ENCODE results near the gene TTC9C.
A peak's percentile ranks its signal among the peaks of the same experiment; 100 is the strongest.

TTC9C gene

DNA sequence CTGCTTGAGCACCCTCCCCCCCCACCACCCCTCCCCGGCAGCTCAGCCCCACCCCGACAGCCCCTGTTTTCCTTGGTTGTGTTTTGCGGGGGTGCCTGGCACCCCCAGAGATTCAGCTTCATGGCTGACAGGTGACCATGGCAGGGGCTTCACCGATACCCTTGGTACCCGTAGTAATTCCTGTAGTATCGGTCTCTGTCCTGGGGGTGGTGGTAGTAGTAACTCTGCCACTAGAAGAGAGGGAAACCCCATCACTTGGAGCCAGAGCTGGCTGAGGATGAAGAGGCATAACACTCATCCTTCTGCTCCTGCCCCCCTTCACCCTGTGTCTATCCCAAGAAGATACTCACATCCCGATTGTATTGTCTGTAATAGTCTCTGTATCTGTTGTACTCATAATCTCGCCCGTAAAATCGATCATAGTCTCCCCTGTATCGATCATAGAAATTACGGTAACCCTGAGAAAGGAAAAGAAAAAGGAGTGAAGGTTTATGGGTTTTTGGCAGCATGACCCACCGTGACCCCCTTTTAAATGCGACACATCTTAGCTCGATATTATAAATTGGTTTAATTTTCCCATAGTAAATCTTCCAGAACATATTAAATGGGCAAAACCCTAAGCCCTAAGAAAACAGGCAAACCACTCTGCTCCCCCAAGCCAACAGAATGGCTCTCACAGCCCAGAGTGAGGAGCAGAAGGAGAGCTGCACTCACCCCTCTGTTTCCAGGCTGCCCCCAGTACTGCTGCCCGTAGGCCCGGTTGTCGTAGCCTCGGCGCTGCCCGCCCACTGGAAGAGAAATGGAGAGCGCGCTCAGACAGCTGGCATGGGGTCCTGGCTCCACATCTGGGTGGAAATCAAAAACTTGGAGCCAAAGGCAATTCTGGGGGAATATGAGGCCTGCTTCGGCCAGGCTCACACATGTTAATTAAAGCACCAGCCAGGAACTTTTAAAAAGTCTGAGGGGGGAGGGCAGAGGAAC lies 12.8 kb upstream of the TTC9C start:
- TF ChIP-seq, protein P1, sequence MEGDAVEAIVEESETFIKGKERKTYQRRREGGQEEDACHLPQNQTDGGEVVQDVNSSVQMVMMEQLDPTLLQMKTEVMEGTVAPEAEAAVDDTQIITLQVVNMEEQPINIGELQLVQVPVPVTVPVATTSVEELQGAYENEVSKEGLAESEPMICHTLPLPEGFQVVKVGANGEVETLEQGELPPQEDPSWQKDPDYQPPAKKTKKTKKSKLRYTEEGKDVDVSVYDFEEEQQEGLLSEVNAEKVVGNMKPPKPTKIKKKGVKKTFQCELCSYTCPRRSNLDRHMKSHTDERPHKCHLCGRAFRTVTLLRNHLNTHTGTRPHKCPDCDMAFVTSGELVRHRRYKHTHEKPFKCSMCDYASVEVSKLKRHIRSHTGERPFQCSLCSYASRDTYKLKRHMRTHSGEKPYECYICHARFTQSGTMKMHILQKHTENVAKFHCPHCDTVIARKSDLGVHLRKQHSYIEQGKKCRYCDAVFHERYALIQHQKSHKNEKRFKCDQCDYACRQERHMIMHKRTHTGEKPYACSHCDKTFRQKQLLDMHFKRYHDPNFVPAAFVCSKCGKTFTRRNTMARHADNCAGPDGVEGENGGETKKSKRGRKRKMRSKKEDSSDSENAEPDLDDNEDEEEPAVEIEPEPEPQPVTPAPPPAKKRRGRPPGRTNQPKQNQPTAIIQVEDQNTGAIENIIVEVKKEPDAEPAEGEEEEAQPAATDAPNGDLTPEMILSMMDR (IDR thresholded peaks at IDR 0.05): no peak
- no peaks in the 10 kb centered on the region for H3K27me3 Mint-ChIP-seq (ENCODE audit: low read depth, poor library complexity)
- no peaks in the 10 kb centered on the region for H3K9me3 Mint-ChIP-seq
- peaks cover 91% of the 10 kb centered on the region for H3K36me3 Mint-ChIP-seq (ENCODE audit: low read depth)
- peak overlapping the region; percentile 58 for H3K27ac Mint-ChIP-seq
- peaks cover 17% of the 10 kb centered on the region for H3K4me1 Mint-ChIP-seq
- no peak overlapping the region for H3K4me3 Mint-ChIP-seq
- DNase-seq: no peak

DNA sequence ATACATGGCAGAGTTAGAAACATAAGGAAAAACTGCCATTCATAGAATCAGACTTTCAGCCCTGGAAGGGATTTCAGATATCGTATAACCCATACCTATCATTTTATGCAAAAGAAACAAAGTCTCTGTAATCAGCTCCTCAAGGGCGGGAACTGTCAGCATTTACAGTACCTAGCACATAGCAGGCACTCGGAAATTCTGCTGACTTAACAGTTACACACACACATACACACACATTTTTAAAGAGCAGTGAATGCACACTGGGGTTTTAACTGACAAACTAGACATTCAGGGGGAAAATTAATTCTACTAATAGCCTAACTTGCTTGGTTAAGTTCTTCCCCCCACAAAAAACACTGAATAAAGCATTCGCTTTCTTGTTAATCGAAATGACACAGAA lies 12.1 kb upstream of the TTC9C start:
- TF ChIP-seq, protein P1 (IDR thresholded peaks at IDR 0.05): no peak
- H3K27ac Mint-ChIP-seq: no peak overlapping the region
- no peak overlapping the region for H3K4me3 Mint-ChIP-seq
- no peaks in the 10 kb centered on the region for H3K27me3 Mint-ChIP-seq (ENCODE audit: low read depth, poor library complexity)
- peaks cover 91% of the 10 kb centered on the region for H3K36me3 Mint-ChIP-seq (ENCODE audit: low read depth)
- peaks cover 17% of the 10 kb centered on the region for H3K4me1 Mint-ChIP-seq
- no peak for DNase-seq
- no peaks in the 10 kb centered on the region for H3K9me3 Mint-ChIP-seq

DNA sequence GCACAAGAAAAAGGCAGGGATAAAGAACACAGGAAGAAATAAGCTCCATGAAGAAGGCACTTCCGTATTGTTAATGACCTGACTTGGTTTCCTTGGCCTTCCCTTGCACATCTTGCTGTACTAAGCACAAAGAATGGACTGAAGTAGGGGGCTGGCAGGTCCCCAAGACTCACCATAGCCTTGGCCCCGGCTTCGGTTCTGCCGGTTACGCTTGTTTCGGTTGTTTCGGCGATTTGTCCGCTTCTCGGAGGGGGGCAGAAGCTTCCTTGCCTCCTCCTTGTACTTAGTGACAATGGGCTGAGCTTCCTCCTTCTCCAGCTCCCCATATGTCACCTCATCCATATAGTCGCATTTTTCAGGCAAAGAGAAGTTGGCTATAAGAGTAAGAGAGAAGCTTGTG lies 11.5 kb upstream of the TTC9C start:
- no peak overlapping the region for H3K27ac Mint-ChIP-seq
- DNase-seq: no peak
- H3K27me3 Mint-ChIP-seq (ENCODE audit: low read depth, poor library complexity): no peaks in the 10 kb centered on the region
- TF ChIP-seq, protein P1 (IDR thresholded peaks at IDR 0.05): no peak
- H3K9me3 Mint-ChIP-seq: no peaks in the 10 kb centered on the region
- peaks cover 17% of the 10 kb centered on the region for H3K4me1 Mint-ChIP-seq
- H3K36me3 Mint-ChIP-seq (ENCODE audit: low read depth): peaks cover 92% of the 10 kb centered on the region
- no peak overlapping the region for H3K4me3 Mint-ChIP-seq

DNA sequence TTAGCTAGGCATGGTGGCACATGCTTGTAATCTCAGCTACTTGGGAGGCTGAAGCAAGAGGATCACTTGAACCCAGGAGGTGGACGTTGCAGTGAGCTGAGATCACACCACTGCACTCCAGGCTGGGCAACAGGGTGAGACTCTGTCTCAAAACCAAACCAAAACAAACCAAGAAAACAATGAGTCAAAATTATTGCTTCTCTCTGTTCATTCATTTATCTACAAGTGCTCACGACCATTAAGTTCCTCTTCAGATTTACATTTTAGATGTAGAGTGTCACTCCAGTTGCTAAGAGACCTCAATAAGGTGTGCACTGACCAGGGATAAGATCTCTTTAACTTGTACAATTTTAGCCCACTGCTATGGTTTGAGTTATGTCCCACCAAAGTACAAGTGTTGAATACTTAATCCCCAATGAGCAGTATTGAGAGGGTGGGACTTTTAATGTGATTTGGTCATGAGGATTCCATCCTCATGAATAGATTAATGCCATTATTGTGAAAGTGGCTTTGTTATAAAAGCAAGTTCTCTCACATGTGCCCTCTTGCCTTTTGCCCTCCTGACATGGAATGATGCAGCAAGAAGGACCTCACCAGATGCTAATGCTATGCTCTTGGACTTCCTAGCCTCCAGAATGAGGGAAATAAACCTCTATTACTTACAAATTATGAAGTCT lies 8.8 kb upstream of the TTC9C start:
- no peaks in the 10 kb centered on the region for H3K9me3 Mint-ChIP-seq
- TF ChIP-seq, protein P1 (IDR thresholded peaks at IDR 0.05): no peak
- no peaks in the 10 kb centered on the region for H3K27me3 Mint-ChIP-seq (ENCODE audit: low read depth, poor library complexity)
- no peak overlapping the region for H3K4me3 Mint-ChIP-seq
- peaks cover 94% of the 10 kb centered on the region for H3K36me3 Mint-ChIP-seq (ENCODE audit: low read depth)
- no peak for DNase-seq
- no peak overlapping the region for H3K27ac Mint-ChIP-seq
- peaks cover 21% of the 10 kb centered on the region for H3K4me1 Mint-ChIP-seq

DNA sequence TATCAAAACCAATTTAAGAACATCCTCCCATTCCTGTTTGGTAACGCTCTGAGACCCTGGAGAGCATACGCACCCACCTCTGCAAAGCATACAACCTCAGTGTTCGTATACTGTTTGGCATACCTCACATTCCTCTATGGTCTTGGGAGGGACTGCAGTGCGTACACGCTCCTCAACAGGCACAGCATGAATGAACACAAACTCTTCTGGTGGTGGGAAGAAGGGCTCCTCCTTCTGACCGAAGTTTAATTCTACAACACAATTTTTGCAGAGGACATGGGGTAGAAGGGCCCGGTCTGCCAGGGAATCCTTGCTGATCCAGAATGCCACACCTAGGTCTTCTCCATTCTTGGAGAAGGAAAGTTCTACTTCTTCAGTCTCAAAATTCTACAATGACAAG lies 6.3 kb upstream of the TTC9C start:
- Mint-ChIP-seq H3K9me3 (no peaks in the 10 kb centered on the region), H3K4me1 (peaks cover 39% of the 10 kb centered on the region), H3K27me3 (ENCODE audit: low read depth, poor library complexity) (no peaks in the 10 kb centered on the region), H3K4me3 (no peak overlapping the region), H3K27ac (peak overlapping the region; percentile 32), H3K36me3 (ENCODE audit: low read depth) (peaks cover 77% of the 10 kb centered on the region)
- TF ChIP-seq, protein P1 (IDR thresholded peaks at IDR 0.05): no peak
- DNase-seq: no peak
